HFF-Myc (cell line): ENCODE results near the gene MSANTD2.

Source experiments
- DNase-seq: peaks from one replicate; pipeline ENCODE4 v3.0.0-alpha.2; 2011; ENCODE audit warnings: low read depth; ENCODE audit errors: extremely low read depth
- H3K4me3 ChIP-seq: replicated peaks from 2 replicates; pipeline ENCODE4 v1.5.1; 2011; ENCODE audit warnings: low read depth, mild to moderate bottlenecking, control low read depth, low read length
- TF ChIP-seq, protein P1 (sequence below): IDR thresholded peaks from 2 replicates; pipeline ENCODE4 v1.5.1; 2012; ENCODE audit warnings: mild to moderate bottlenecking, low read depth, low read length, control low read depth; ENCODE audit errors: missing control alignments

The MSANTD2 gene

DNA sequence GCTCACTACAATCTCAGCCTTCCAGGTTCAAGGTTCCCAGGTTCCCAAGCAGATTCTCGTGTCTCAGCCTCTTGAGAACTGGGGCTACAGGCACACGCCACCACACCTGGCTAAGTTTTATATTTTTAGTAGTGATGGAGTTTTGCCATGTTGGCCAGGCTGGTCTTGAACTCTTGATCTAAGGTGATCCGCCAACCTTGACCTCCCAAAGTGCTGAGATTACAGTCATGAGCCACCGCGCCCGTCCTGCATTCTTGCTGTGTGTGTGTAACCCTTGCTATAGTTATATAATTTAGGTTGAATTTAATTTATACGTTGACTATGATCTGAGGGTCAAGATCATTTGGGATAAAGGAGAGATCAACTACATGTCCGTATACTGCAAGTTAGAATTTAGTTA is 35.7 kb upstream of the MSANTD2 start:
- no peak for DNase-seq
- no peak overlapping the region for H3K4me3 ChIP-seq
- TF ChIP-seq, protein P1, sequence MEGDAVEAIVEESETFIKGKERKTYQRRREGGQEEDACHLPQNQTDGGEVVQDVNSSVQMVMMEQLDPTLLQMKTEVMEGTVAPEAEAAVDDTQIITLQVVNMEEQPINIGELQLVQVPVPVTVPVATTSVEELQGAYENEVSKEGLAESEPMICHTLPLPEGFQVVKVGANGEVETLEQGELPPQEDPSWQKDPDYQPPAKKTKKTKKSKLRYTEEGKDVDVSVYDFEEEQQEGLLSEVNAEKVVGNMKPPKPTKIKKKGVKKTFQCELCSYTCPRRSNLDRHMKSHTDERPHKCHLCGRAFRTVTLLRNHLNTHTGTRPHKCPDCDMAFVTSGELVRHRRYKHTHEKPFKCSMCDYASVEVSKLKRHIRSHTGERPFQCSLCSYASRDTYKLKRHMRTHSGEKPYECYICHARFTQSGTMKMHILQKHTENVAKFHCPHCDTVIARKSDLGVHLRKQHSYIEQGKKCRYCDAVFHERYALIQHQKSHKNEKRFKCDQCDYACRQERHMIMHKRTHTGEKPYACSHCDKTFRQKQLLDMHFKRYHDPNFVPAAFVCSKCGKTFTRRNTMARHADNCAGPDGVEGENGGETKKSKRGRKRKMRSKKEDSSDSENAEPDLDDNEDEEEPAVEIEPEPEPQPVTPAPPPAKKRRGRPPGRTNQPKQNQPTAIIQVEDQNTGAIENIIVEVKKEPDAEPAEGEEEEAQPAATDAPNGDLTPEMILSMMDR = no peak

DNA sequence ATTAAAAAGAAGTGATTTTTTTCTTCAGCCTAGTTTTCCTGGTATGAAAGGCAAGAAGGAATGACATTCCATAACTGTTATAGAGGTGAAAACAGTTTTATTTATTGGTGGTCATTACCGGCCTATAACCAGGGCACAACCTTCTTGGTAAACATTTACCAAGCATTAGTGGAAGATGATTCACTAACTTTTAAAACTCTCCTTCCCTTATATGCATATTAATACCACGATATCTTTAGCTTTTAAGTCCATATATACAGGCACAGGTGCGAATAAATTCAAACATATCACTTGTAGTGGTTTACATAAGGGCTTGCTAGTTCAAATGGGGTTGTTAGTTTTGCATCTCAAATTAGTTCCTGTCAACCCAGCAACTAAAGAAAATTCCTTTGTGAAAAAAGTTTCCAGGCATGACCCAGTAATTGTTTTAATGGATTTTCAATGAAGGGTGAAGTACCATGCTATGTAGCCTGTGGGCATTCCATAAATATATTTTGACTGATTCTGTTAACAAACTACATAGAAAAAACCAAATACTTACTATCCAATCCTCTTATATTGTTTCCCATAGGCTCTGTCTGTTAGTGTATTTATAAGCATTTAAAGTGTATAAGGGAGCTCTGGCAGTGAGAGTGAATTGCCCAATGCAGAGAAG is 34.4 kb upstream of the MSANTD2 start:
- H3K4me3 ChIP-seq = no peak overlapping the region
- TF ChIP-seq, protein P1 = no peak
- DNase-seq = no peak

DNA sequence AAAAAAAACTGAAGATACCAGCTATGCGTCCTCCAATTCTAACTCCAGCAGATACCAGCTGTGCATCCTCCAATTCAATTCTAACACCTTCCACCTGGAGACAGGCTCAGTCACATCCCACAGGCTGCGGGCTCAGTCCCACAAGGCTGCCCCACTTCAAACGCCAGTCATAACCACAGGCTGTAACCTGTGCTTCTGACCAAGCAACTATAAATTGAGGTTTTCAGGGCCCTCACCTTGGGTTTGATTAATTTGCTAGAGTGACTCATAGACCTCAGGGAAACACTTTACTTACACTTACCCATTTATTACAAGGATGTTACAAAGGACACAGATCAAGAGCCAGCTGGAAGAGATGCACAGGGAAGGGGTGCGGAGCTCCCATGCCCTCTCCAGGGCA is 32.4 kb upstream of the MSANTD2 start:
- no peak for DNase-seq
- TF ChIP-seq, protein P1 = no peak
- H3K4me3 ChIP-seq = no peak overlapping the region

DNA sequence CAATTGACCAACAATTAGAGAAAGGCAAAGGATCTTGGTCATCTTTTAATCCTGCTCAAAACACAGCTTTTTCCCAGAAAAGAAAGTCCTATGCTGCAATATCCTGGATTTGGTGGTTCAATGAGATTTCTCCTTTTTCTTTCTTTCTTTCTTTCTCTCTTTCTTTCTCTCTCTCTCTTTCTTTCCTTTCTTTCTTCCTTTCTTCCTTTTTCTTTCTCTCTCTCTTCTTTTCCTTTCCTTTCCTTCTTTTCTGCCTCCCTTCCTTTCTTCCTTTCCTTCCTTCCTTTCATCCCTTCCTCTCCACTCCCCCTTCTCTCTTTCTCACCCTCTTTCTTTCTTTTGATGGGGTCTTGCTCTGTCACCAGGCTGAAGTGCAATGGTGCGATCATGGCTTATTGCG is 31.7 kb upstream of the MSANTD2 start:
- TF ChIP-seq, protein P1 = no peak
- no peak overlapping the region for H3K4me3 ChIP-seq
- no peak for DNase-seq

DNA sequence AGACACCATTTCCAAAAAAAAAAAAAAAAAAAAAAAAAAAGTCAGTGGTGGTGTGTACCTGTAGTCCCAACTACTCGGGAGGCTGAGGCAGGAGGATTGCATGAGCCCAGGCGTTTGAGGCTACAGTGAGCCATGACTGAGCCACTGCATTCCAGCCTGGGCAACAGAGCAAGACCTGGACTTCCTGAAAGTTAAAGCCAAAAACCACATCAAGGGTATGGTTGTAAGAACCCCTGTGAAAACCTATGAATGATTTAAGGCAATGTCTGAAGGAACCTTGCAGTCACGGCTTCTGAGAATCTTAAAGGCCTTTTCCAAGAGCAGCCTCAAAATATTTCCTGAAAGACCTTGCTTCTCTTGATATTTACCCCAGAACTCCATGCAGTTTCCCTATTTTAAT is 30.5 kb upstream of the MSANTD2 start:
- no peak for DNase-seq
- TF ChIP-seq, protein P1 = no peak
- no peak overlapping the region for H3K4me3 ChIP-seq

DNA sequence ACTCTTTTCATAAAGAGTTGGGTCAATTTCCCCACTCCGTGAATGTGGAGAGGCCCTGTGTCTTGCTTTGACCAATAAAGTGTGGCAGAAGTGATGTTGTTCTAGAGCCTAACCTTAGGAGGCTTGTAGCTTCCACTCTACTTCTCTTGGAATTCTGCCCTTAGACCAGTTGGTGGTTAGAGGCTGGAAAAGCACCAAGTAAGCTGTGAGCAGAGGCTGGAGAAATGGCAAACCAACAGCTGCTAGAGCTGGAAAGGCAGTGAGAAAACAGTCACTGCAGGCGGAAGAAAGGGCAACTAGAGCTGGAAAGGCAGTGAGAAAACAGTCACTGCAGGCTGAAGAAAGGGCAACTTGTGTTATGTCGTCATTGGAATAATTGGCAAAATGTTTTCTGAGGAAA is 29.8 kb upstream of the MSANTD2 start:
- TF ChIP-seq, protein P1 = no peak
- DNase-seq = no peak
- H3K4me3 ChIP-seq = no peak overlapping the region

DNA sequence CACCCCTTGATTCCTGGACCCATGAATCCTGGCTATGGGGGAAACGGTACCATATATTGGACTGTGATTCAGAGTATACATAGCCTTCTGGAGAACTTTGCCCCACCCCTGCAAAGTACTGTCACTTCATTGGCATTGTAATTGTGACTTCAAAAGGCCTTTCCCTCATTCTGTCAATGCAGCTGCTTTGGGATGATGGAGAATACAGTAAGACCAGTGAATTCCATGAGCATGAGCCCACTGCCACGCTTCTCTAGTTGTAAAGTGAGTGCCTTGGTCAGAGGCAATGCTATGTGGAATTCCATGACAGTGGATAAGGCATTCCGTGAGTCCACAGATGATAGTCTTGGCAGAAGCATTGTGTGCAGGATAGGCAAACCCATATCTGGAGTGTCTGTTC is 25.7 kb upstream of the MSANTD2 start:
- H3K4me3 ChIP-seq = no peak overlapping the region
- TF ChIP-seq, protein P1 = no peak
- DNase-seq = no peak
